K562 (cell line): Measurements from ENCODE around the gene SQOR. TPM values are rescaled to one million over a fixed set of nuclear protein-coding genes. Genes with fewer than 3 reads are reported as not detected.

ENCODE experiments used
- ATAC-seq: fragments of 200-7000 bp; cut with Tn5 transposase; 3 replicates; pipeline ENCODE4 v1.9.1; 2020; ENCODE audit warnings: moderate library complexity
- BruUV-seq: library from RNA; stranded (reverse); fragments of 400-500 nt; replicated peaks from 2 replicates; lab custom pipeline; 2021; lab: Mats Ljungman, UMichigan
- CTCF ChIA-PET: fragments of 300-600 bp; formaldehyde crosslinking; extraction: SDS; loops from one replicate; lab custom pipeline; 2021; ENCODE audit warnings: low intra/inter-chr PET ratio; lab: Yijun Ruan, JAX
- POLR2A ChIA-PET: fragments of 300-600, 350-650 bp; sonication (Branson Sonifier 250); formaldehyde crosslinking; extraction: SDS; loops from one replicate; lab custom pipeline; 2021; ENCODE audit warnings: antibody characterized with exemption, inconsistent platforms; lab: Yijun Ruan, JAX
- DNase-seq, 4 experiments: peaks; one replicate each; pipeline versions ENCODE4 v3.0.0 to v3.0.0-alpha.2; 2011 to 2018; ENCODE audit warnings: low spot score in 3 of 4, mixed read lengths in 3 of 4; ENCODE audit errors: extremely low read depth in 1 of 4
- FAIRE-seq: peaks from 2 replicates; lab custom pipeline; 2011; peaks lifted over from hg19 to GRCh38; lab: Jason Lieb, UNC
- H2AFZ ChIP-seq: 2 replicates; pipeline ENCODE4 v1.6.0; 2011; ENCODE audit warnings: low read depth, low read length, control low read depth, inconsistent platforms
- H3K27ac ChIP-seq: fragments of 200-600 bp; 3 replicates; pipeline ENCODE4 v1.8.0; 2011; ENCODE audit warnings: low read depth, mild to moderate bottlenecking, control low read depth, inconsistent platforms, low read length, moderate library complexity, mixed read lengths; ENCODE audit errors: extremely low read depth
- H3K27me3 ChIP-seq, 2 experiments: fragments of 300-600 bp in 1 of 2; 2 replicates in 1 of 2; 3 replicates in 1 of 2; pipeline versions ENCODE4 v1.6.0 to v1.8.0; 2011; ENCODE audit warnings: inconsistent platforms in 2 of 2, low read length in 2 of 2, mild to moderate bottlenecking in 1 of 2, mixed read lengths in 1 of 2, moderate library complexity in 1 of 2; ENCODE audit not compliant: control insufficient read depth in 2 of 2, insufficient read depth in 2 of 2
- H3K36me3 ChIP-seq: fragments of 300-600 bp; 3 replicates; pipeline ENCODE4 v1.8.0; 2011; ENCODE audit warnings: mild to moderate bottlenecking, low read length, inconsistent platforms; ENCODE audit not compliant: control insufficient read depth, insufficient read depth
- H3K4me1 ChIP-seq, 2 experiments: fragments of 200-600 bp in 1 of 2; replicated peaks in 1 of 2; 2 replicates in 1 of 2; 3 replicates in 1 of 2; pipeline versions ENCODE4 v1.5.1 to v1.8.0; 2011; ENCODE audit warnings: inconsistent platforms in 2 of 2, low read length in 2 of 2, mild to moderate bottlenecking in 1 of 2, mixed read lengths in 1 of 2, moderate library complexity in 1 of 2; ENCODE audit not compliant: control insufficient read depth in 2 of 2, insufficient read depth in 2 of 2
- H3K4me2 ChIP-seq: 2 replicates; pipeline ENCODE4 v1.6.1; 2011; ENCODE audit warnings: low read length, control low read depth, inconsistent platforms, mixed read lengths; ENCODE audit not compliant: insufficient read depth
- H3K4me3 ChIP-seq: fragments of 200-600 bp; sonication (generic), shearing (Covaris generic); 2 replicates; pipeline ENCODE4 v1.5.1; 2016; ENCODE audit warnings: control low read depth, inconsistent platforms
- H3K79me2 ChIP-seq: fragments of 200-600 bp; 3 replicates; pipeline ENCODE4 v1.8.0; 2011; ENCODE audit warnings: low read length, inconsistent platforms; ENCODE audit not compliant: control insufficient read depth, insufficient read depth
- H3K9ac ChIP-seq, 2 experiments: 2 replicates each; pipeline versions ENCODE4 v1.6.0 to v1.6.1; 2011; ENCODE audit warnings: low read depth in 2 of 2, low read length in 2 of 2, control low read depth in 1 of 2, inconsistent platforms in 1 of 2, mild to moderate bottlenecking in 1 of 2, mixed read lengths in 1 of 2; ENCODE audit not compliant: insufficient read depth in 1 of 2
- H3K9me1 ChIP-seq: one replicate; pipeline ENCODE4 v1.6.0; 2011; ENCODE audit warnings: inconsistent platforms, mild to moderate bottlenecking, low read length, moderate library complexity; ENCODE audit not compliant: control insufficient read depth, insufficient read depth
- H3K9me3 ChIP-seq: replicated peaks from 2 replicates; pipeline ENCODE4 v1.5.1; 2011; ENCODE audit warnings: low read depth, low read length, inconsistent platforms; ENCODE audit not compliant: control insufficient read depth, insufficient read depth
- H4K20me1 ChIP-seq: replicated peaks from 2 replicates; pipeline ENCODE4 v1.6.1; 2011; ENCODE audit warnings: low read length, inconsistent platforms, mixed read lengths; ENCODE audit not compliant: control insufficient read depth, insufficient read depth
- CTBP1 ChIP-seq: fragments of 450-650 bp; IDR thresholded peaks from 2 replicates; pipeline ENCODE4 v1.6.1; 2016; ENCODE audit warnings: borderline replicate concordance
- GTF2E2 ChIP-seq: fragments of 200-800 bp; sonication (Bioruptor generic); IDR thresholded peaks from 2 replicates; pipeline ENCODE4 v1.6.1; 2016; ENCODE audit warnings: missing genetic modification characterization, missing compliant biosample characterization
- RAD21 ChIP-seq, 2 experiments: fragments of 250-450 bp in 1 of 2; fragments of 450-650 bp in 1 of 2; sonication (Bioruptor Pico) in 1 of 2; formaldehyde crosslinking in 1 of 2; IDR thresholded peaks in 1 of 2; conservative IDR thresholded peaks in 1 of 2; 2 replicates each; pipeline versions ENCODE4 v1.4.0 to v1.8.0; 2020 to 2022; ENCODE audit warnings: mild to moderate bottlenecking in 2 of 2, moderate library complexity in 1 of 2
- REST ChIP-seq, 2 experiments: fragments of 450-650 bp; formaldehyde crosslinking in 1 of 2; IDR thresholded peaks; 2 replicates each; pipeline versions ENCODE4 v1.4.0 to v1.6.1; 2014 to 2020; ENCODE audit warnings: mild to moderate bottlenecking in 2 of 2, borderline replicate concordance in 1 of 2, low read depth in 1 of 2
- TFAM ChIP-seq: fragments of 250-450 bp; sonication (Bioruptor Pico); conservative IDR thresholded peaks from 2 replicates; pipeline ENCODE4 v1.5.0; 2021; ENCODE audit warnings: mild to moderate bottlenecking, moderate library complexity
- ZNF75A ChIP-seq: fragments of 450-650 bp; formaldehyde crosslinking; IDR thresholded peaks from 2 replicates; pipeline ENCODE4 v1.4.0; 2020; ENCODE audit warnings: mild to moderate bottlenecking
- WGBS: fragments of 100-300 bp; shearing (Covaris generic); methylation state at CpG from one replicate; pipeline ENCODE4 v1.1.6; 2016; ENCODE audit warnings: low coverage, mixed read lengths; ENCODE audit not compliant: insufficient coverage; ENCODE audit errors: missing lambda C conversion rate; 5-methylcytosine and 5-hydroxymethylcytosine counted together
- in situ Hi-C: fragments of 300-500 bp; cut with MboI; formaldehyde crosslinking; loops from 4 replicates; pipeline ENCODE4 v1.15.0; 2018; ENCODE audit warnings: inconsistent platforms, mixed read lengths
- intact Hi-C: fragments of 100-400 bp; cut with micrococcal nuclease; formaldehyde crosslinking; loops from 2 replicates; pipeline ENCODE4 v1.14.2; 2022
- polyA plus RNA-seq, 8 experiments: library from polyadenylated mRNA; depleted of rRNA in 4 of 8; stranded (reverse) in 5 of 8; unstranded in 3 of 8; fragments of >200 nt; fragmentation: Nextera tagmentation in 2 of 8; fragmentation: Illumina TruSeq in 1 of 8; extraction: Ambion mirVana in 2 of 8; extraction: Trizol in 1 of 8; gene quantifications; 2 replicates each; pipeline versions ENCODE4 v1.2.1 to v1.2.3, GENCODE V29; 2011 to 2014; ENCODE audit warnings: inconsistent platforms in 1 of 8, missing spikeins in 1 of 8
- total RNA-seq, 7 experiments: library from RNA; depleted of rRNA in 6 of 7; stranded (reverse); fragments of >200 nt in 6 of 7; fragmentation: Illumina TruSeq in 2 of 7; extraction: Trizol in 2 of 7; gene quantifications; 2 replicates each; pipeline versions ENCODE4 v1.2.1 to v1.2.3, GENCODE V29; 2011 to 2021; ENCODE audit warnings: low replicate concordance in 1 of 7
- TF ChIP-seq, protein P1 (sequence below), 3 experiments: IDR thresholded peaks in 2 of 3; conservative IDR thresholded peaks in 1 of 3; 2 replicates each; pipeline ENCODE4 v1.5.1; 2011 to 2012; ENCODE audit warnings: low read length in 3 of 3, mild to moderate bottlenecking in 3 of 3, control low read depth in 2 of 3, improper control_type of control experiment in 1 of 3, inconsistent platforms in 1 of 3, low read depth in 1 of 3, mixed read lengths in 1 of 3, moderate library complexity in 1 of 3; ENCODE audit not compliant: insufficient read depth in 2 of 3

SQOR gene
- total and polyA plus RNA-seq, 9 of the 15 experiments (the other 6 are each of a cell fraction or from before 2014, with no cell fraction given) = 0.32 to 1.6 (median 1.1) TPM

DNA sequence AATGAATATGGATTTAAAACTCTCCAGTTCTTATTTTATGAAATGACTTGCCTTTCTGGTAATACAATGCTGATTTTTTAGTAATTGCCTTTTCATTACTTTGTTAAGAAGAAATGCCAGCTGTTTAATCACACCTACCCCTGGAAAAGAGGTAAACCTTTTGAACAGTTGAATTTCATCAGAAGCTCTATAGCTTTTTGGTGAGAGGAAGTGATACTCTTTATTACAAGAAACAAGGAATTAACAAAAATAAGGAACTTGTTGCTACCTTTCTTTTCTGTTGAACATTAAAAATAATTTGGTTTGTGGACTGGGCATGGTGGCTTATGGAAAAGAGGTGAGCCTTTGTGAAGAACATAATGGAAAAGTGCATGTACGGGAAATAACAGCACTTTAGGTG lies 28.0 kb upstream of the SQOR start (continued):
- TF ChIP-seq TFAM (CRISPR knock-in tag) = no peak

DNA sequence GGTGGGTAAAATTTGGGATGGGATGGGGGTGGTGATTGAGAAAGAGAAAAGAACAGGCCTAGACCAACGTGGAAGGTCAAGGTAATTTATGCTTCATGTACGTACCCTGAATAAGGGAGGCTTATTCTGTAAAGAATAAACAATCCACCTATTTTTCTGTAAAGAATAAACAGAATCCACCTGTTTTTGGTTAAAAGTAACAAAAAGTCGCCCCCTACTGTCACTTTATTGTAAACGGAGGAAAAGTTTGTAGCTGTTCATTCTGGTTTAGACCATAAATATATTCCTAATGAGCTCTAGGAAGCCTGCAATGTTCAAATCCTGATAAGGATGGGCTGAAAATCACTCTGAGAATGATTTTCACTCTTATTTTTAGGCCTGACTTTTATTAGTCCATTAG lies 23.5 kb upstream of the SQOR start:
- FAIRE-seq (peak; percentile 87), ATAC-seq (peak; percentile 64), DNase-seq (peak in 2 of 4 experiments; percentile 24 to 46)
- Histone ChIP-seq H3K79me2 (no peaks in the 10 kb centered on the region), H4K20me1 (no peaks in the 10 kb centered on the region), H3K9ac (no peak overlapping the region), H3K36me3 (peaks cover 14% of the 10 kb centered on the region), H3K9me1 (no peaks in the 10 kb centered on the region), H3K9me3 (no peaks in the 10 kb centered on the region), H3K27ac (no peak overlapping the region), H3K27me3 (no peaks in the 10 kb centered on the region), H3K4me1 (no peaks in the 10 kb centered on the region), H3K4me3 (no peak overlapping the region), H2AFZ (no peak overlapping the region), H3K4me2 (no peak overlapping the region)
- BruUV-seq = no TSS peak
- 0% methylated on average over 4 of the region's 4 CpGs for WGBS
- ChIA-PET CTCF (interaction anchor here (1.3 to 8.1 kb wide), 2 partner anchors 153 to 406 kb away, joined by 7 to 168 read pairs; no protein-coding TSS in a partner anchor), POLR2A (interaction anchor here (0.8 to 1.0 kb wide), 5 partner anchors 23 to 209 kb away, joined by 3 to 4 read pairs (median 3); partner anchors contain the start of gene BLOC1S6)
- in situ Hi-C loops (loop anchor here (5.0 to 25.0 kb wide), 2 partner anchors 159 to 424 kb away; partner anchors contain the start of gene SHF), intact Hi-C loops (loop anchor here (5.0 to 10.0 kb wide), 3 partner anchors 89 to 447 kb away; partner anchors contain the start of gene SLC30A4)
- TF ChIP-seq REST (IDR thresholded peaks at IDR 0.05; ENCODE audit: borderline replicate concordance) (peak; percentile 59; the same call in 1 of the 2 replicates), REST (CRISPR knock-in tag; IDR thresholded peaks at IDR 0.05; ENCODE audit: low read depth) (no peak), CTBP1 (no peak), ZNF75A (no peak), RAD21 (CRISPR knock-in tag; conservative IDR thresholded peaks at IDR 0.05 in 1 of 2, IDR thresholded peaks at IDR 0.05 in 1 of 2) (peak; percentile 61 to 73), GTF2E2 (tag) (no peak)
- TF ChIP-seq, protein P1, sequence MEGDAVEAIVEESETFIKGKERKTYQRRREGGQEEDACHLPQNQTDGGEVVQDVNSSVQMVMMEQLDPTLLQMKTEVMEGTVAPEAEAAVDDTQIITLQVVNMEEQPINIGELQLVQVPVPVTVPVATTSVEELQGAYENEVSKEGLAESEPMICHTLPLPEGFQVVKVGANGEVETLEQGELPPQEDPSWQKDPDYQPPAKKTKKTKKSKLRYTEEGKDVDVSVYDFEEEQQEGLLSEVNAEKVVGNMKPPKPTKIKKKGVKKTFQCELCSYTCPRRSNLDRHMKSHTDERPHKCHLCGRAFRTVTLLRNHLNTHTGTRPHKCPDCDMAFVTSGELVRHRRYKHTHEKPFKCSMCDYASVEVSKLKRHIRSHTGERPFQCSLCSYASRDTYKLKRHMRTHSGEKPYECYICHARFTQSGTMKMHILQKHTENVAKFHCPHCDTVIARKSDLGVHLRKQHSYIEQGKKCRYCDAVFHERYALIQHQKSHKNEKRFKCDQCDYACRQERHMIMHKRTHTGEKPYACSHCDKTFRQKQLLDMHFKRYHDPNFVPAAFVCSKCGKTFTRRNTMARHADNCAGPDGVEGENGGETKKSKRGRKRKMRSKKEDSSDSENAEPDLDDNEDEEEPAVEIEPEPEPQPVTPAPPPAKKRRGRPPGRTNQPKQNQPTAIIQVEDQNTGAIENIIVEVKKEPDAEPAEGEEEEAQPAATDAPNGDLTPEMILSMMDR (IDR thresholded peaks at IDR 0.05 in 2 of 3, conservative IDR thresholded peaks at IDR 0.05 in 1 of 3; ENCODE audit: insufficient read depth in 2 of 3, low read depth in 1 of 3, low read length in 3 of 3) = peak; percentile 35 to 76 (median 50); a peak in 5 of 6 replicates
